Daoy (cell line): ENCODE data around the gene PRPSAP2. TPM values are rescaled to one million over a fixed set of nuclear protein-coding genes. Genes with fewer than 3 reads are reported as not detected.
"Not testable (repeated sequence)": the region's sequence is repeated elsewhere in the genome, so short reads cannot be mapped to it uniquely, and the experiment has no call there.

Experiments
- DNase-seq: peaks from one replicate; pipeline ENCODE4 v3.0.0-alpha.2; 2015; ENCODE audit warnings: low read depth
- total RNA-seq: library from RNA; depleted of rRNA; stranded (reverse); fragments of >200 nt; shearing (Covaris generic); gene quantifications from 2 replicates; pipeline ENCODE4 v1.2.3, GENCODE V29; 2014

The PRPSAP2 gene
- total RNA-seq, 1 experiment from 2014 or later = 63.8 TPM

DNA sequence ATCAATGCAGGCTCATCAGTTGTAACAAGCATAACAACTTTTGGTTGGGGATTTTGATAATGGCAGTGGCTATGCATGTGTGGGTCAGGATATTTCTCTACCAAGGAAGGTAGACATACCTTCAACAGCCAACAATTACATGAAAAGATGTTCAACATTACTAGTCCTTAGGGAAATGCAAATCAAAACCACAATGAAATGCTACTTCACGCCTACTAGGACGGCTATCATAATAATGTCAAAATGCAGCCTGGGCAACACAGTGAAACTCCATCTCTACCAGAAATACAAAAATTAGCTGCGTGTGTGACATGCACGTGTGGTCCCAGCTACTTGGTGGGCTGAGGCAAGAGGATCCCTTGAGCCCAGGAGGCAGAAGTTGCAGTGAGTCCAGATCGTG lies 86.7 kb downstream of the PRPSAP2 start:
- no peak for DNase-seq

DNA sequence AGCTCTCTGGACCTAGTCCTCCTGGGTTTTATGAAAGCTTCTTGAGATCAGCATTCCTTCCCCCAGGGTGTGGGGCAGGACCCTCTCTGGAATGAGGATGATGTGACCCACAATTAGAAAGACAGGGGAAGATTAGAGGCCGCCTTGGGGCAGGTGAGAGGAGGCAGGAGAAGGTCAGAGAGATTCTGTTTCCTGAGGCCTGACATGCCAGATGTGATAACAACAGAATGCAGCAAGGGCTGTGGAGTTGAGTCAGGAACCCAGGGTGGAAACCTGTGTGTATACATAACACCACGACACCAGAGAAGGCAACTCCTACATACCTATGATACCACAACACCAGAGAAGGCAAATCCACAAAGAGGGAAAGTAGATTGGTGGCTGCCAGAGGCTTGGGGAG lies 88.6 kb downstream of the PRPSAP2 start:
- no peak for DNase-seq

DNA sequence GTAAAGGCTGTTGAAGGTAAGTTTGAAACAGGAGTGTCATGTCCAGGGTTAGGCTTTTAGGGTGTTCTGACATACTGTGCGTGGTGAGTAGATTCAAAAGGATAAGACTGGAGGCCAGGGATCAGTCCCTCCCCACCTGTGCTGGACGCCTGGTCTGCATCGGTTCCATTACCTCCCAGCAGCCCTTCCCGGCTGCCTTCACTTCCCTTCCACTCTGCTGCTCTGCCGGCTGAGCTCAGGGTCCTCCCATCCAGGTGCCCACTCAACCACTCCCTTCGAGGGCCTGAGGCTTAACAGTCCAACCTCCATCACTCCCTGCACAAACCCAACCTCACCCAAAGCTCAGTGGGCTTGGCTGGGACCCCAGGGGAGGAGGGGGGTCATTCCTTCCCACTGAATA lies 89.9 kb downstream of the PRPSAP2 start:
- no peak for DNase-seq

DNA sequence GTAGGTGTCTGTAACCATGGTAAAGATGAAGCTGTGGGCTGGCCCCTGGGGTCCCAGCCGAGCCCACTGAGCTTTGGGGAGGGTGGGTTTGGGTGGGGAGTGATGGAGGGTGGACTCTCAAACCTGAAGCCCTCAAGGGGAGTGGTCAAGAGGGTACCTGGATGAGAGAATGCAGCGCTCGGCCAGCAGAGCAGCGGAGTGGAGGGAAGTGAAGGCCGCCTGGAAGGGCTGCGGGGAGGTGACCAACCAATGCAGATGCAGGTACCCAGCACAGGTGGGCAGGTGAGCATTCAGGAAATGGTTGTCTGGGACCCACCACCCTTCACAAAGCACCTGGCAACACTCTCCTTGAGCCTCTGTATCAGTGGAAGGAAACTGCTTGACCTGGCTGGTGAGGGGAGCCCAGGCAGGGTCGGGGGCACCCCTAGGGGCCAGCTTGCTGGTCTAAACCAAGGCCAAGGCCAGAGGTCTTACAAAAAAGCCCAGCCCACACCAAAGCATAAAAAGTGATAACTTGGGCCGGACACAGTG lies 90.6 kb downstream of the PRPSAP2 start:
- no peak for DNase-seq

DNA sequence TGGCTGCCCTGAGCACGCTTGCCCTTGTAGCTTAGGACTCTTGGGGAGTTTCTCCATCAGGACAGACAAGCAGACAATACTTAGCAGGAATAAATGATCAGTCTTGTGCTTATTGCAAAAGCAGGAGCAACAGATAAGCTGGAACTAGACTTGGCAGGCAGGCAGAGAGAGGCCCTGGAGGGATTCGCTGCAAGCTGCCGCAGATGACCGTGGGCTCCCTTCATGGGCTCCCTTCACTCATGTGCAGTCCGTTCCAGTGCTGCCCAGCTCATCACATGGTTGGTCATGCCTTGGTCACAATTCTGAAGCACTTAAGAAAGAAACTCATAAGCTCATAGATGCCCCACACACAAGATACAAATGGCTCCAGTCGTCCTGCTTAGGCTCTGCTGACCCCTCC lies 91.6 kb downstream of the PRPSAP2 start:
- no peak for DNase-seq

DNA sequence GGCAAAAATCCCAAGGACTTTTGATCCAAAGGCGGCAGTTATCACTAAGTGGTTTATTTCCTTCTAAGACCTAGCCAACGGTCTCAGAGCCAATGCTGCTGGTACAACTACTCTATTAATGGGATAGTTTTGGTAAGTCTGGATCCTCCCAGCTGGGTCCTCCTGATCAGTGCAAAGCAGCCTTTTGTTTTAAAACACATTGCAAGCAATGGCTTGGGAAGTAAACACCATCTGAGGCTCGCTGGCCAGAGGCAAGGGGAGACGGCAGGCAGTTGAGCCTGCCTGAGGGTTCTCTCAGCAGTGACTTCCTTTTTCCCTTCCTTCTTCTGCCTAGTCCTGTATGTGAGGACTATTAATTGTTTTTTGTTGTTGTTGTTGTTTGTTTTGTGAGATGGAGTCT lies 92.4 kb downstream of the PRPSAP2 start:
- no peak for DNase-seq

DNA sequence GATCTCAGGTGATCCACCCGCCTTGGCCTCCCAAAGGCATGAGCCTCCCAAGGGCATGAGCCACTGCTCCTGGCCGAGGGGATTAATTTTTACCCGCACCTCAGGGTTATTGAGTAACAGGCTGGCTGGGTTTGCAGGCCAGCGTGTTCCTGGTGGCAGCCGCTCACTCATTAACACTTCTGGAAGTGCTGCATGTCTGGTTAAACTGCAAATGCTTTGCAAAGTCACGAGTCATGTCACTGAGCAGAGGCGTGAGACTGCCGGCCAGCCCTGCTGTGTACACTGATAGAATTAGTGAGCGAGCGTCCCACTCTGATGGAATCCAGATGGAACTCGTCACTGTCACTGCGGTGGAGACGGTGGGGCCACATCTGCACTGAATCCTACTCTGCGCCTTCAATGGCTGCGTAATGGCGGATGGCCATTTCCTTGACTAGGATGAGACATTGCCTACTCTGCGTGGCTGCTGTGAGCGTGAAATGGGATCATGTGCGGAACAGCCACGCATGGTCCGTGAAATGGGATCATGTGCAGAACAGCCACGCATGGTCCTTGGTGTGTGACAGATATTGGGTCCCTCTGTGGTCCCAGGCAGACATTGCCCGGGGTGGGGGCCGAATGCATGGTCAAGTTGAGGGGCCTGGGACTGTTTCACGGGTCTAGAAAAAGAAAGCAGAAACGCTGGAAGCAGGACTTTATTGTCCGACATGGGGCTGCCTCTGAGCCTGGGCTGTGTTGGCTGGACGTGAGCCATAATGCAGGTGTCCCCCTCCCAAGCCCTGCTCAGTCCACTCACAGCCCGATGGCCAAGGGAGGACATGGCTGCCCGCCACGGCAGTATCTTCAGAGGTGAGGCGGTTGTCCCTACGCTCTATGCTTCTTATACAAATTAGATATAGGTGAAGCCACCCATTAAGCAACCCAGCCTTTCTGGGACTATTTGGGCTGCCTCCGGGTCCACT lies 93.3 kb downstream of the PRPSAP2 start:
- no peak for DNase-seq

DNA sequence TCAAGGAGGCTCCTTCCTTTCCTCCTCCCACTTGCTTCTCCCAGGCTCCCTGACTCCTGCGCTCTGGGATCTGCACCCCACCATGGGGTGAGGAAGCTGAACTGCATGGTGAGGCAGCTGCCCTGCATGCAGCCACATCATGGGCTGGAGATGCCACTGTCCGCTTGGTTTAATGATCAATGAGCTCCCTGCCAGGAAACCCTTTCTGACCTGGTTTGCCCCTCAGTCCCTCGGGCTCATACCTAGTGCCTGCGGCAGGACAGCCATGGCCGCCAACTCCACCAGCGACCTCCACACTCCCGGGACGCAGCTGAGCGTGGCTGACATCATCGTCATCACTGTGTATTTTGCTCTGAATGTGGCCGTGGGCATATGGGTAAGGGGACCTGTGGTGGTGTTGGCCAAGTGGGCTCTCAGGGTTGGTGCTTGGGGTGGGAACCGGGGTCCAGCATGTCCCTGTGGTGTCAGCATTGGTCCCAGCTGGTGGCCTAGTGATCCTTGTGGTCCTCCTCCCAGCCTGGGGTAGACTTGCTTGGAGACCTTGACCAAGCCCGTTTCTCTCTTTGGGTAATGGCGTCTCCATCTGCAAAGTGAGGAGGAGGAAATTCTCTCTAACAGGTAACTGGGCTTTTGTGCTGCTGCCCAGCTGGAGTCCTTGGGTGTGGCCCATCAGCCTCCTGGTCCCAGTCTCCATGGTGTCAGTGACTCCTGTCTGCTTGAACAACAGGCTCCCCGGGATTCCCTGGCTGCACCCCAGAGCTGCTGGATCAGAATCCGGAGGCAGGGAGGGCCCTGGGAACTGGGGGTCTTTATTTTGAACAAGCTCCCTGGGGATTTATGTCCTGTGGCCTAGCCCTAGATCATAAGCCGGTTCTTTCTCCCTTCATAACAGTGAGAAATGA lies 94.3 kb downstream of the PRPSAP2 start, which contains the start of gene SLC5A10:
SLC5A10 (plus strand) TSS at position 225 of the 902 bp plus-strand sequence; CDS start at position 266, 41 bp downstream.
- DNase-seq = no peak

DNA sequence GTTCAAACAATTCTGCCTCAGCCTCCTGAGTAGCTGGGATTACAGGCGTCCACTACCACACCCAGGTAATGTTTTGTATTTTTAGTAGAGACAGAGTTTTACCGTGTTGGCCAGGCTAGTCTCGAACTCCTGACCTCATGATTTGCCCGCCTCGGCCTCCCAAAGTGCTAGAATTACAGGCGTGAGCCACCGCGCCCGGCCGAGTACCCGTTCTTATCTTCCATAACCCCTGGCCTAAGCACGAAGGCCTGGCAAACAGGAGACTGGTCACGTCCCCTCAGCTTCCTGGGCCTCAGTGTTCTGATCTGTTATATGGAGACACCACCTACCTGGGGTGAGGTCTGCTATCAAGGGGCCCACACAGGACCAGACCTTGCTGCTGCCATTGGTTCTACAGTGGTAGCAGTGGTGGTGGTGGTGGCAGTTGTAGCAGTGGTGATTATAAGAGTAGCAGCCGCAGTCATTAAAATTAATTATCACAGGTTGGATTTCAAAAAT lies 95.3 kb downstream of the PRPSAP2 start:
- no peak for DNase-seq

DNA sequence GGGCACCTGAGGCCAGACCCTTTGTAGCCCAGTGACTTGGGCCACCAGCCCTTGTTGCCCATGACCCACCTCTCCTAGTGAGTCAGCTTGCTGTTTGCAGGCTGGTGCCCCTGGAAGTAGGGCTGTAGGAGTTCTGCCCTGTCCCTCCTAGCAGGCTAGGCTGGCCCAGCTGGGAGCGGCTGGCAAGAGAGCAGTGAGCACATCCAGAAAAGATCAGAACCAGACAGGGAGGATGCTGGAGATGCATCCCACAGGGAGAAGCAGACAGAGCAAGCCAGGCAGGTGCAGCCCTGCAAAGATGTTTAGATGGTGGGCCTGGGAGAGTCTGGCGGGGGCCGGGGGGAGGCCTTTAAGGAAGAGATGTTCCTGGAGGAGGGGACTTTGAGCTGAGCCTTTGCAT lies 96.4 kb downstream of the PRPSAP2 start:
- DNase-seq = no peak

DNA sequence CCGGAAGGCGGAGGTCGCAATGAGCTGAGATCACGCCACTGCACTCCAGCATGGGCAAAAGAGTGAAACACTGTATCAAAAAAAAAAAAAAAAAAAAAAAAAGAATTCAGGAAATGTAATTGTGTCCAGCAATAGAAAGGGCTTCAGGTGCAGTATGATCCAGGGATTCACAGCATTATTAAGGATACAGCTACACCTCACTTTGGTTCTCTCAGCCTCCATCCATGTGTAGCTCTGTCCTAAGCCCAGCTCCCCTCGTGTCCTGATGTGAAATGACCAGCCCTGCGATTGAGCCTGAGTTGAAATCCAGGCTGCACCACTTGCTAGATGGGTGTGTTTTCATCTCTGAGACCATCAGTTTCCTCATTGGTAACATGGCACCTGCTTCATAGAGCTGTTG lies 97.1 kb downstream of the PRPSAP2 start:
- no peak for DNase-seq

DNA sequence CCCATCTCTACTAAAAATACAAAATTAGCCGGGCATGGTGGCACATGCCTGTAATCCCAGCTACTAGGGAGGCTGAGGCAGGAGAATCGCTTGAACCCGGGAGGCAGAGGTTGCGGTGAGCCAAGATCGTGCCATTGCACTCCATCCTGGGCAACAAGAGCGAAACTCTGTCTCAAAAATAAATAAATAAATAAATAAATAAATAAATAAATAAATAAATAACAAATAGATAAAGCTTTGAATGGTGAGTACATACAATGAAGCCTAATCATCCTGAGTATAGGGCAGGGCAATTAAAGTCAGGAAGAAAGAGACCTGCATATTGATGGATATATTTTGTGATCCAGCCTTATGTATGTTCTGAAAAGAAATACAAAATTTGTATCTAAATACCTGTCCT lies 98.1 kb downstream of the PRPSAP2 start:
- not testable (repeated sequence) for DNase-seq

DNA sequence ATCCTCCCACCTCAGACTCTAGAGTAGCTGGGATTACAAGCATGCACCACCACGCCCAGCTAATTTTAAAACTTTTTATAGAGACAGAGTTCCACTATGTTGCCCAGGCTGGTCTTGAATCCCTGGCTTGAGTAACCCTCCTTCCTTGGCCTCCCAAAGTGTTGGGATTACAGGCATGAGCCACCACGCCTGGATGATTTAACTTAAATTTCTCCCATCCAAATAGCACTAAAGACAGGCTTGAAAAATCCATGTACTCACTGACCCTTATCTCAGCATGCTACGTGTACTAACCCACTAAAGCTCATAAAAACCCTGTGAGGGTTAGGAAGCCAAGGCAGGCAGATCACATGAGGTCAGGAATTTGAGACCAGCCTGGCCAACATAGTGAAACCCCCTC lies 98.7 kb downstream of the PRPSAP2 start:
- no peak for DNase-seq

DNA sequence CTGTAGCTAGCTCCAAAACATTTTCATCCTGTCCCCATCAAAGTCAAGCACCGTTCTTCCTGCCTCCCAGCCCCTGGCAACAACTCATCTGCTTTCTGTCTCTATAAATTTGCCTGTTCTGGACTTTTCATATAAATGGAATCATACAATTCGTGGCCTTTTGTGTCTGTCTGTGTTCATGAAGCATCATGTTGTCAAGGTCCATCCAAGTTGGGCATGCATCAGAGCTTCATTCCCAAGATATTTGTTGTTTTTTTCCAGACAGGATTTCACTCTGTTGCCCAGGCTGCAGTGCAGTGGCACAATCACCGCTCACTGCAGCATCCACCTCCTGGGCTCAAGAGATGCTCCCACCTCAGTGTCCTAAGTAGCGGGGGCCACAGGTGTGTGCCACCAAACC lies 99.9 kb downstream of the PRPSAP2 start:
- no peak for DNase-seq

DNA sequence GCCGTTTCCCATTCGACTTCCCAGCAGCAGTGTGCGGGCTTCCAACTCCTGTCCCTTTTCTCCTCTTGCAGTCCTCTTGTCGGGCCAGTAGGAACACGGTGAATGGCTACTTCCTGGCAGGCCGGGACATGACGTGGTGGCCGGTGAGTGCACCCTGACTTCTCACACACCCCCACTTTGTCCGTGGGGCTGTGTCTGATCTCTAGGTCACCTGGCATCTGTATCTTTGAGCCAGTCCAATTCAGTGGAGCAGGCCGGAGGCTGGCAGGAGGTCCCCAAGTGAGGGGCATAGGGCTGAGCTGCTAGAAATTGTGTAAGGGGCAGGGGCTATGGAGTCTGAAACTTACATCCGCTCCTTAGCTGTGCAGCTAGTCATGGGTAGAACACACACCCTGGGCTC lies 100.7 kb downstream of the PRPSAP2 start:
- DNase-seq = no peak

DNA sequence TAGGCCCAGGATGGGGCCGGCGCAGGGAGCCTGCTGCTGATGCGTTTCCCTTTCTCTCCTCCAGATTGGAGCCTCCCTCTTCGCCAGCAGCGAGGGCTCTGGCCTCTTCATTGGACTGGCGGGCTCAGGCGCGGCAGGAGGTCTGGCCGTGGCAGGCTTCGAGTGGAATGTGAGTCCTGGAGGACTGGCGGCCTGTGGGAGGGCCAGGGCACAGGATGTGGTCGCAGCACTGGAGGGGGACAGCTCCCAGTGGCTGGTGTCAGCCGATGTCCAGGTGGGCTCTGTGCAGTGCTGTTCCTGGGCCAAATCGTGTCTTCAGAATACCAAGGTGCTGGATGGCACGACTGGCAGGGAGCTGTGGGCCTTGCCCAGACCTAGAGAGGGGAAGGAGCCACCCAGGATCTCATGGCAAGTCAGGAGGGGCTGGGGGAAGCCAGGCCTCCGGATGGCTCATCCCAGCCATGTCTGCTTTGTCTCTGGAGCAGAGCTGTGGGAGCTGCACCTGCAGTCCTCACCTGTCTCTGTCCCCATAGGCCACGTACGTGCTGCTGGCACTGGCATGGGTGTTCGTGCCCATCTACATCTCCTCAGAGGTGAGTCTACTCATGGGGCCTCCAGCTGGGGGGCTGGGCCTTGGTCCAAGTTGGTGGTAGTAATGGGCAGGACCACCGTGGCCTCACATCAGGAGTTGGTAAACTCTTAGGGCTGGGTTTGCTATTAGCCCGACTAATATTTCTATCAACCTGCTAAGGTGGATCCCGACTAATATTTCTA lies 101.3 kb downstream of the PRPSAP2 start:
- no peak for DNase-seq

DNA sequence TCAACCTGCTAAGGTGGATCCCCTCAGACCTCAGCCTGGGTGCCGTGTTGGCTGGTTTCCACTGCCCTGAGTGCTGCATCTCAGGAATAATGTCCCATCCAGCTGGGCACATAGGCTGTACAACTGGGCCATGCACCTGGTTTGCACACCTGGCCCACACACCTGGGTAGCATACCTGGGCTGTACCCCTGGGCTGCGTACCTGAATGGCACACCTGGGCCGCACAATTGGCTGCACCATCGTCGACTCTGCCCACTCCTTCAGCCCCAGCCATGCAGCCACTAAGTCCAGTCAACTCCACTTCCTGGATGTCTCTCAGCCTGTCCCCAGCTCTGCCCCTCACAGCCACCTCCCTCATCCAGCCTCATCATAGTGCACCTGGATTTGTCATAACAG lies 101.9 kb downstream of the PRPSAP2 start:
- DNase-seq = no peak

DNA sequence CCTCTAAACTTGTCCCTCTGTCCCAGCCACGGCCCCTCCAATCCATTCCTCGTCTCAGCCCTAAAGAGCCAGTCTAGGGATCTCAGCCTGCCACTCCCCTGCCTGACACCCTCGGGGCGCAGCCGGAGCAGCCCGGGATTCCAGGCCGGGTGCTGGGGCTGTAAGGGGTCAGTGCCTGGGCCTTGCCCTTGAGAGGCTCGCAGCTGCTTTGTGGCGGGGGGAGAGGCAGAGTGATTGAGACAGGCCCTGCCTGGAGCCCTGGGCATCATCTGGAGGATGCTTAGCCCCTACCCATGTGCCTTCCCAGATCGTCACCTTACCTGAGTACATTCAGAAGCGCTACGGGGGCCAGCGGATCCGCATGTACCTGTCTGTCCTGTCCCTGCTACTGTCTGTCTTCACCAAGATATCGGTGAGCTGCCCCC lies 102.3 kb downstream of the PRPSAP2 start:
- DNase-seq = no peak

DNA sequence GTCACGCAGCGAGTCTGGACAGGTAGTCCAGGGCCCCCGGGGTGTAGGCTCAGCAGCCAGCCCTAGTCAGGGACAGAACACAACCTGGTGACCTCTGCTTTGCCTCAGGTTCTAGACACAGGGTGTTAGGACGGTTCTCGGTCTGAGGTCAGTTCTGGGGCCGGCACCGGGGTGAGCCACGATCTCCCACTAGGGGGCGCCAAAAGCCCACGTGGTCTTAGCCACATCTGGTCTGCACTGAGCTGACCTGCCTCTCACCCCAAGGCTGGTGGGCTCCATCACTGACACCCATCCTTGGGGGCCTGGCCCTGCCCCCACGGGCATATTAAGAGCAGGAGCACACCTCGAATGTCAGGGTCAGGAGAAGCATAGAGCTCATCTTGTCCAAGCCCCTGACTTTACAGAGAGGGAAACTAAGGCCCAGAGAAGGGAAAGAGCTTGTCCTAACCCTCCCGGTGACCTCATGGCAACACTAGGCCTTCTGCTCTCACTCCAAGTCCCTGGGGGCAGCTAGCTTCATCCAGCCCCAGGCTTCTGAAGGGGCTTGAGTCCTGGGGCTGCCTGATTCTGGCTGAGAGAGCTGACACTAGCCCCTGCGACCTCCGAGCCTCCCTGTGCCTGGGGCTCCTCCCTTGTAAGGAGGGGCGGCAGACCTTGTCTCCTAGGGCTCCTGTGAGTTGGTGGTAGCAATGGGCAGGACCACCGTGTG lies 103.0 kb downstream of the PRPSAP2 start:
- peak; percentile 83 for DNase-seq

DNA sequence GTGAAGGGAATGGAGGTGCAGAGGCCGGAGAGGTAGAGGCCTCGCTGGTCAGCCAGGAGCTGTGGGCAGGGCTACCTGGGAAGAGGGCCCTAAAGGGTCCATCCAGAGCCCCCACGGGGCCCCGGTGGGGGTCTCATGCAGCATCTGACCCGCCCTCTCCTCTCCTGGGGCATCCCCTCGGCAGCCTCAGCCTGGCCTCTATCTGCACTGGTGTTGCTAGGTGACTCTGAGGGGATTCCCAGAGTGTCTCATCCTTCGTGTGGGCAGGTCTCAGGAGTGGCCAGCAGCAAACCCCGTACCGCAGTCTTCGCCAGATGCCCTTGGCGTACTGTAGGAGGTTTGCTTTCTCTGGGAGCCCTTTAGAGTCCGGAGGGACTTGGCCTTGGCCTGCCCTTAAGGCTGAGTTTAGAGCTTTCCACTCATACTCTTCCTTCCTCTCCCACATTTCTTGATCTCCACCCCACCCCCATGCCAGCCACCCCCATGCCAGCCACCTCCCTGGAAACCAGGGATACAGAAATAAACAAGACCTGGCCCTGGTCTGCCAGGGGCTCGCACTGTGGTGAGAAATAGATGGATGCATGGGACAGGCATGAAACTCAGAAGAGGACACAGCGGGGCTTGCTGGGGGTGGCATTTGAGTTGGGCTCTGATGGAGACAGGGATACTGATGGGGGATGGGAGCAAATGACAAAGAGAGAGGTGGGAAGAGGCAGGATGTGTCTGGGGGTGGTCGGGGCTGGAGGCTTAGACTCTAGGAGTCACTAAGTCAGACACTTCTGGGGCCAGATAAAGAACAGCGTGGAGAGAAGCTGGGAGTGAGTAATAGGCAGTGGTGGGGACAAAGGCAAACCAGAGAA lies 103.9 kb downstream of the PRPSAP2 start:
- peak; percentile 88 for DNase-seq
